Dedifferentiated amniotic fluid mesenchymal stem cell (primary cell): ENCODE results near the gene PPM1G.
"Not testable (repeated sequence)": the region's sequence is repeated elsewhere in the genome, so short reads cannot be mapped to it uniquely, and the experiment has no call there.

ENCODE experiments used
- DNase-seq: peaks from one replicate; pipeline ENCODE4 v3.0.0-alpha.2; 2016; ENCODE audit errors: extremely low spot score

The PPM1G gene

DNA sequence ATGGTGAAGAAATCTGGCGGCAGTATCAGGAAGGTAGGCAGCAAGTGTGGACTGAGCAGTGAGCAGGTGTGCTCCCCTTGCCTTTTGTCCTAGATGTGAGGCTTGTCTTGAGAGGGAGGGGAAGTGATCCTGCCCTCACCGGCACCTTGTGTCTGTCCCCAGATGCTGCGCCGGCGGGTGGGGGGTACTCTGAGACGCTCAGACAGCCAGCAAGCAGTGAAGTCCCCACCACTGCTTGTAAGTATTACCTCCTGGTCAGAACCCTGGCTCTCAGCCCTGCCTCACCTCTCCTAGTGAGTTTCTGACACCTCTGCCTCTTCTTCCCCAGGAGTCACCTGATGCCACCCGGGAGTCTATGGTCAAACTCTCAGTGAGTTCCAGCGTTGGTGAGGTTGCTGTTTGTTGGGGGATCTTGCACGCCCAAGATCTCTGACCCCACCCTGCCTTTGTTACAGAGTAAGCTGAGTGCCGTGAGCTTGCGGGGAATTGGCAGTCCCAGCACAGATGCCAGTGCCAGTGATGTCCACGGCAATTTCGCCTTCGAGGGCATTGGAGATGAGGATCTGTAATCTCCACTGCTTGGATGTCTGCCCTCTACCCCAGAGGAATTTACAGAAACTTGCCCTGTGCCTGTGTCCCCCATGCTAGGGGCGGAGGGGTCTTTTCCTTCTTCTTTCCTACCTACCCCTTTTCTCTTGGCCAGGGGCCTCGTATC, 33.1 kb downstream of the PPM1G start:
- no peak for DNase-seq

DNA sequence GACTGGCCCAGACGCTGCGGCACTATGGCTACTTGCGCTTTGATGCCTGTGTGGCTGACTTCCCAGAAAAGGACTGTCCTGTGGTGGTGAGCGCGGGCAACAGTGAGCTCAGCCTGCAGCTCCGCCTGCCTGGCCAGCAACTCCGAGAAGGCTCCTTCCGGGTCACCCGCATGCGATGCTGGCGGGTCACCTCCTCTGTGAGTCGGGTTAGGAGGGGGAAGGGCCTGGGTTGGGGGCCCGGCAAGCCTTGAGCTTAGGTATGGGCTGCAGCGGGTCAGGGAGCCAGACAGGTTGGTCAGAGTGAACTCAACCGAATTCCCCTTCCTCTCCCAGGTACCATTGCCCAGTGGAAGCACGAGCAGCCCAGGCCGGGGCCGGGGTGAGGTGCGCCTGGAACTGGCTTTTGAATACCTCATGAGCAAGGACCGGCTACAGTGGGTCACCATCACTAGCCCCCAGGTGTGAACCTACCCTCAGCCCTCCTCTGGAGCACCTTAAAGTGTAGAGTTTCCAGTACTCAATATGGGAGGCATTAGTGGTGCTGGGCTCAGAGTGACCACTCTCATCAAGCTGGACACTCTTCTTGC, 33.8 kb downstream of the PPM1G start:
- no peak for DNase-seq

DNA sequence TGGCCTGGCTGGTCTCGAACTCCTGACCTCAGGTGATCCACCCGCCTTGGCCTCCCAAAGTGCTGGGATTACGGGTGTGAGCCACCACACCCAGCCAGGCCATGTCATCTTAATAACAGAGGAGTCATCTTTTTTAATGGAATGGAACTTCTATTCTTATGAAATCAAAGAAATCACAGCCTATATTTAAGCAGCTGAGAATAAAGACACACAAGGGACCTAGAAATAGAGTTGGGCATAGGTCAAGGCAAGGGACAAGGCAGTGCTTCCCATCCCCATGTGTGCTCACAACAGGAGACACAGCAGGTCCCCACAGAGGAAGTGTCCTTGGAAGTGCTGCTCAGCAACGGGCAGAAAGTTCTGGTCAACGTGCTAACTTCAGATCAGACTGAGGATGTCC, 35.8 kb downstream of the PPM1G start:
- no peak for DNase-seq

DNA sequence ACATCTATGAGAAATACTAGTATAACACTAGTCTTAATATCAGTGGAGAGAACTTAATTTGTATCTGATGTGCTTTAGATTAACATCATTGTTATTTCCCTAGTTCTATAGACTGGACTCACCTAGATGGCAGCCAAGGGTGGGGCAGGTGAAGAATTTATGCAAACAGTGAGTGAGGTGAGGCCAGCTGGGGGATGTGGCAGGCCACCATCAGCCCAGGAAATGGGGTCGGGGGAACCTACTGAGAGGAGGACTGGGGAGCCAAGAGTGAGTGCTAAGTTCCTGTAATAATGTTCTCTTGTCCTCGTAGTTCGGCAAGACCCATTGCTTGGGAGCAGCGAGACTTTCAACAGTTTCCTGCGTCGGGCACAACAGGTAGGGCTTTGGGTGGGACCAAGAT, 36.5 kb downstream of the PPM1G start:
- DNase-seq, result no peak

DNA sequence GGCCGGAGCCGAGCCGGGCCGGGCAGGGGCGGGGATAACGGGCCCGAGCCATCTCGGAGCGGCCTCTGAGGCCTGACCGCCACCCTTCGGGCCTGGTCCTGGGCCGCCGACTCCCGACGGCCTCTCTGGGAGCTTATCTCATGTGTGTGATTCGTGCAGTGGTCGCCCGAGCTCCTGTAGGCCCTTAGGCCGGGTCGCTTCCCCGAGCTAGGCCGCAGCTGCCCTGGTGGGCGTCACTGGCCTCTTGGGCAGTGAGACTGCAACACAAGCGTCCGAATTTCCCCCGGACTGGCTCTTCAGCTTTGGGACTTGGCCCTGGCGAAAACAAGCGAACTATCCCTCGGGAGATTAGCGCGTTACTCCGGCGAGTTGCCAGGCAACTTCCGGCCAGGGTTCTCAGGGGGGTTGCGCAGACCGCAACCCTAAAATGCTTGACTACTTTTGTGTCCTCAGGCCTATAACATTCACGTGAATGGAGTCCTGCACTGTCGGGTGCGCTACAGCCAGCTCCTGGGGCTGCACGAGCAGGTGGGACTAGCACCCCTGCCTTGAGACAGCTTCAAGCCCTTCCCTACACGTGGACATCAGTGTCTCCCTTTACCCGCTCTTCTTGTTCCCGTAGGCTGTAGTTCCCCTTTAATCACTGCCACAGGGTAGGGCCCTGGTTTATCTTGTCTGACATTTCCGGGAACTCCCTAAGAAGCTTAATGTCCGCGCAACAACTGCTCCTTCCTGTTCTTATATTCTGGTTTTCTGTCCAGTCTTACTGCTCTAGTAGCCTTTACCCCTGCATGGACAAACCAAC, 38.4 kb downstream of the PPM1G start:
- no peak for DNase-seq

DNA sequence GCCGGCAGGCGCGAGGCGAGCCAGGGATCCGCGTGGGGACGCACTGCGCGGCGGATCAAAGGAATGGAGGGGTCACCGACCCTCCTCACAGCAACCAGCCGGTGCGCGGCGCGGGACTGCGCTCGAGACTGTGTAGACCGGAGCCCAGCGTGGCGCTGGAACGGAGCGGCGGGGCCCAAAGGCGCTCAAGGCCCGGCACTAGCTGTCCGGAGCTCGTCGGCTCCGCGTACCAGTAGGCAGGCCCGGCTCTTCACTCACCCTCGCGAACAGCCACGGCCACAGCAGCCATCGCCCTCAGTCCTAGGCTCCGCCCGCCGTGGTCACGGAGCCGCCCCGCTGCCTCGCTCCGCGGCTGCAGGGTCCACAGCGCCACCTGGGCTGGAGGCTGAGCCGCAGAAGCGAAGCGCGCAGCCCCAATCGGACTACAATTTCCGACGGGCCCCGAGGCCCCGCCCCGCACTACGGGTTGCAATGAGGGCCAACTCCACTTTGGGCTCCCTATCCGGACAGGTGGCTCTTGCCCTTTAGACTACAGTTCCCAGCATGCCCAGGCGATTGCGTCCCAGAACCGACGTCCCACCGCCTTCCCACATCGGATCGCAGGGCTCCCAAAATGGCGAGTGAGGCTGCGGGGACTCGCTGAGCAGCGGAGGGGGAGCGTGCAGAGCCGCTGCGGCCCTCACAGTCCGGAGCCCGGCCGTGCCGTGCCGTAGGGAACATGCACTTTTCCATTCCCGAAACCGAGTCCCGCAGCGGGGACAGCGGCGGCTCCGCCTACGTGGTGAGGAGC, 39.2 kb downstream of the PPM1G start, which contains the start of the genes EIF2B4 and SNX17:
Gene EIF2B4 (minus strand): TSS at position 313 of the 790 bp plus-strand sequence. CDS start 24 bp downstream, at position 289.
Gene SNX17 (plus strand): TSS at position 591 of the 790 bp plus-strand sequence. CDS start 128 bp downstream, at position 719.
- peak; percentile 99 for DNase-seq

DNA sequence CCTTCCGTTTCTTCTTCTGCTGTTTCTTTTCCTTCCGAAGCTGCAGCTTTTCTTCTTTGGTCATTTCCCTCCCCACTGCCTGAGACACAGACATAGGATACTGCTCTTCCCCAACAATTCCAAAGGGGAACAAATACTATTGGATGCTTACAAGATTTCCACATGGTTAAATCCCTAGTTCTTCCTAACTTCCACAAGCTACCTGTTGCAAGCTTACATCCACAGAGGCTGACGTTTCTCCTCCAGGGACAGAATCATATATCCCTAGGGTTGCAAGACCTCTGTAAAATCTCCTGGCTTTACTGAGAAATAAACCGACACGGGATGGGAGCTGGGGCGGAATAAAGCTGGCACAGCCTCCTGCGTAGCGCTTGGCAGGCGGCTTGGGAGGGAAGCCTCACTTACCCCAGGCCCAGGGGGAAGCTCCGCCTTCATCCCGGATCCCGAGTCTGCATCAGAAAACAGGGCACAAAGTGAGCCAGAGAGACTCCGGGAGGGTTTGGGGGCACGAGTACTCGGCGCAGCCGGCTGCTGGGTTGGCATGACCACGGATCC, 39.8 kb downstream of the PPM1G start:
- DNase-seq, result peak; percentile 40

DNA sequence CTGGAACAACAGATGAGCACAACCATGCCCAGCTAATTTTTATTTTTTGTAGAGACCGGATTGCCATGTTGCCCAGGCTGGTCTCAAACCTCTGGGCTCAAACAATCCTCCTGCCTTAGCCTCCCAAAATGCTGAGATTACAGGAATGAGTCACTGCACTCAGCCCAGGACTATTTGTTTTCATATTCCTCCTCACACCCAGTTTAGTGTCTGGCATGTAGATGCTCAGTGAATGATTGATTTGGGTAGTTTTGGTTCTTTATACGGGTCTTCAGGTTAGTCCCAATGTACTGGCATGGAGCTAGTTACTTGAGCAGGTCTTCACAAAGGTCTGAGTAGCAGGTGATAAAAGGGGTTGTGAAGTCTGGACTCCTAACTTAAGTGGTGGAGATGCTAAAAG, 45.5 kb downstream of the PPM1G start:
- no peak for DNase-seq

DNA sequence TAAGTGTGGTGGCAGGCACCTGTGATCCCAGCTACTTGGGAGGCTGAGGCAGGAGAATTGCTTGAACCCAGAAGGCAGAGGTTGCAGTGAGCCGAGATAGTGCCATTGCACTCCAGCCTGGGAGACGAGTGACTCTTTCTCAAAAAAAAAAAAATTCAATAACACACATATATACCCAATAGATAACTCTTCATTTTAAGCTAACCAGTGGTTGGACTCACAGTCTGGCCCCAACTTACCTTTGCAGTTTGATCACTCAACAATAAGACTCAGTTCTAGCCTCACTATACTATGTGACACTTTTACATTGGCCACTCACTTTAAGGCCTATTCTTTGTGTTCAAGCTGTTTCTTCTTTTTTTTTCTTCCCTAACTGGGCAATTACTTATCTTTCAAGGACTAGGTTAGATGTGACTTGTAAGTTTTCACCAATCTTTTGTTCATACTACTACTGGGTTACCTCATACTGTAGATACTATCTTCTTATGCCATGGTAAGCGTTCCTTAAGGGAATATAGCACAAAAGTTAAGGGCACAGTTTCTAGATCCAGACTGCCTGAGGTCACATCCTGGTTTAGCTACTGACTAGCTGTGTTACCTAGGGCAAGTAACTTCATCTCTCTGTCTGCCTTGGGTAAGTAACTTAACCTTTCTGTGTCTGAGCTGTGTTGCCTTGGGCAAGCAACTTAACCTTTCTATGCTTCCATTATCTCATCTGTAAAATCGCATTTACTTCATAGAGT, 46.5 kb downstream of the PPM1G start:
- no peak for DNase-seq

DNA sequence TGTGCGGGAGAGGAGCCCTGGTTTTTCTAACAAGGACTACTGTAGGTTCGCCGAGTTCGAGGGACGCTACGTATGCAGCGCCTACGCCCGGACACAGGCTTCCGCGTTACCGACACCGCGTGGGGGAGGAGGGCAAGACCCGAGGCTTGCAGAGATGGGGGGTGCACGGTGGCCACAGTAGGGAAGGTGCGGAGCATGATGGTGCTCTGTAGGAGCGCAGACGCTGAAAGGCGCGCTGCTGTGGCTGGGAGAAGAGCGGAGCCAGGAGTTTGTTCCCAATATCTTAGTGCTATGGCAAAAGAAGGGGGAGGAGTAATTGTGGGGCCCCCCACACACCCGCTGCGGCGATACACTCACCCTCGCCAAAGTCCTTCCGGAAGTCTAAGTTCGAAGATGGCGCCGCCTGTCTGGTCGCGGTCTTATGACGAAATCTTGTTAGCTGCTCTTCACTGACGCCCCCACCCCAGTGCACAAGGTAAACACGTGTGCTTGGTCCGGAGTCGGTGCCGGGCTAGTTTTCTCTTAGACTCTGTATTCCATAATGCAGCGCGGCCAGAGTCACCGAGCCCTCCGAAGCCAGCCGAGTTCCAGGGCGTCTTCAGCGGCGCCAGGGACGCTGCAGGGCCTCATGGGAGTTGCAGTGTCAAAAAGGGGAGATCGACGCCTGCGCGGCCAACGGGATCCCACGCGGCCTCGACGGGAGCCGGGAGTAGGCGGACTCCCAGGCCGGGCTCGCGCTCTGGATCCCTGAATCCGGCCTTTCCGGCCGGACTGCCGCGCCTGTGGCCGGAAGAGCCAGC, 52.8 kb downstream of the PPM1G start, which contains the start of gene GTF3C2:
Gene GTF3C2 (minus strand): TSS at position 383 of the 800 bp plus-strand sequence. CDS start 13,210 bp downstream, outside the sequence.
- DNase-seq, result peak; percentile 97

DNA sequence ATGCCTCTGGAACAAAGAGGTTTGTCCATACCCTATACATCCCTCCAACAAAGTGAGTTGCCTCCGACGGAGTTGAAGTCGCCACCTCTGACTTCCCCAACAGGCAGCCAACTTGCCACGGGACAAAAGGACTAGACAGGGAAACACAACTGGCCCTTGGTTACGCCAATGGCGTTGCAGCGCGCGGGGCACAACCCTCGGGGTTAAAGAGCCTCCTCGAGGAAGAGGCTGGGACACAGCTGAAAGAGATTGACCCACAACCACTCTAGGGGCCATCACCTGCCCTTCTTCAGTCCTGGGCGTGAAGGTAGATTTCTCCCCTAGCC, 53.4 kb downstream of the PPM1G start:
- peak; percentile 28 for DNase-seq

DNA sequence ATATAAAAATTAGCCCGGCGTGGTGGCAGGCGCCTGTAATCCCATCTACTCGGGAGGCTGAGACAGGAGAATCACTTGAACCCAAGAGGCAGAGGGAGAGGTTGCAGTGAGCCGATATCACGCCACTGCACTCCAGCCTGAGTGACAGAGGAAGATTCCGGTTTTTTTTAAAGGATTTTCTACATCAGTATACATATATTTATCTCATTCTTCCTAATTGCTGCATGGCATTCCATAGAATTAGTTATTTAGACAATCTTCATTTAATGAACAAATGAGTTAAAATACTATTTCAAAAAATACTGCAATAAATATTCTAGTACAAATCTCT, 54.8 kb downstream of the PPM1G start:
- DNase-seq, result no peak

DNA sequence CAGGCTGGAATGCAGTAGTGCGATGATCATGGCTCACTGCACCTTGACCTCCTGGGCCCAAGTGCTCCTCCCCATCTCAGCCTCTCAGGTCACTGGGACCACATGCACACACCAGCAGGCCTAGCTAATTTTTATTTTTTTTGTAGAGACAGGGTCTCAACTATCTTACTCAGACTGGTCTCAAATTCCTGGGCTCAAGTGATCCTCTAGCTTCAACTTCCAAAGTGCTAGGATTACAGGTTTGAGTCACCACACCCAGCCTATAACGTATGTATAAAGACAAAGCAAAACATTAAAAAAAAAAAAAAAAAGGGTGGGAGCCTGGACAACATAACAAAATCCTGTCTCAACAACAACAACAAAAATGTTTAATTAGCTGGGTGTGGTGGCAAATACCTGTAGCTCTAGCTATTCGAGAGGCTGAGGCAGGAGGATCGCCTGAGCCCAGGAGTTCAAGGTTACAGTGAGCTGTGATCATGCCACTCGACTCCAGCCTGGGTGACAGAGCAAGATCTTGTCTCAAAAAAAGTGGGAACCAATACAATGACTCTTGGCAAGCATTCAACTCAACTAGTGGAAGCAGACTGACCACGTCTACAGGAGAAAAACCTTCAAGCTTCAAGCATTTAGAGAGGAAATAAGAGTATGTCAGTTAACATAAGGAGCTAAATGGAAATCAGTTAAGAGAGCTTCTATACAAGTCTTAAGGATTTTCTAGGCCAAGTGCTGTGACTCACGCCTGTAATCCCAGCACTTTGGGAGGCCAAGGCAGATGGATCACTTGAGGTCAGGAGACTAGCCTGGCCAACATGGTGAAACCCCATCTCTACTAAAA, 55.4 kb downstream of the PPM1G start:
- DNase-seq, result no peak

DNA sequence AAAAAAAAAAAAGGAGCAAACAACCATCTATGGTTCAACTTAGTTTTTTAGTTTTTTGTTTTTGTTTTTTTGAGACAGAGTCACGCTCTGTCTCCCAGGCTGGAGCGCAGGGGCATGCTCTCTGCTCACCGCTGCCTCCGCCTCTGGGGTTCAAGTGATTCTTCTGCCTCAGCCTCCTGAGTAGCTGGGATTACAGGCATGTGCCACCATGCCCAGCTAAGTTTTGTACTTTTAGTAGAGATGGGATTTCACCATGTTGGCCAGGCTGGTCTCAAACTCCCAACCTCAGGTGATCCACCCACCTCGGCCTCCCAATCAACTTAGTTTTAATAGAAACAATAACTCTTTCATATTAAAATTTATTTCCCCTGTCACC, 56.0 kb downstream of the PPM1G start:
- DNase-seq, result not testable (repeated sequence)

DNA sequence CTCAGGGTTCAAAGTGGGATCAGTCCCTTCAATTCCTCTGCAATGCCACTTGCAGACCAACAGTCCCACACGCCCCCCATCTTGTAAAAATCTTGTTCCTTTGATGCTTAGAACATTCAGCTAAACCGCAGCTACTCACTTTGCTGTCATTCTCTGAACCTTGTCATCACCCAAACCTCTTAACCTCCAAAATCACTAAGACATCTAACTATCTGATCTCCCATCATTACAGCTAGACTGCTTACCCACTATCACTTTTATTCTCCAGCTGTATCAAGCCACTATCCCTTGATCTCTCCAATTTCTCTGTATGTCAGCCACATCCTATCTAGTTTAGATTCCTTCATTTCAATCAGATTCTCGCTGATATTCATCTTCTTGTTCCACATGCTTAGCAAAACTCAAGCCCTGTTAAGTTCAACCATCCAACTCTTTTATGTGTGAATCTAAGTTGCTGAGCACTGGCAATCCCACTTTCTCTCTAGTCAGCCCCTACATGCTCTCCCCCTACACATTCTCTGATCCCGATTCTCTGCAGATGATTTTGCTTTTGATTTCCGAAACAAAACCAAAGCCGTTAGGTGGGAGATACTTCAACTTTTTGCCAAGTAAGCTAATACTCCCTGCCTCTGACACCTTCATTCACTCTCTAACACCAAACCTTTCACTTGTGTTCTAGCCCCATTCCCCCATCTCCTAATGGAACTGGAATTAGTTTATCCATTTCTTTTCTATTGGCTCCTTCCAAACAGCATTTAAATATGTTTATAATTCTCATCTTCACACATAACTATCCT, 57.4 kb downstream of the PPM1G start:
- no peak for DNase-seq

DNA sequence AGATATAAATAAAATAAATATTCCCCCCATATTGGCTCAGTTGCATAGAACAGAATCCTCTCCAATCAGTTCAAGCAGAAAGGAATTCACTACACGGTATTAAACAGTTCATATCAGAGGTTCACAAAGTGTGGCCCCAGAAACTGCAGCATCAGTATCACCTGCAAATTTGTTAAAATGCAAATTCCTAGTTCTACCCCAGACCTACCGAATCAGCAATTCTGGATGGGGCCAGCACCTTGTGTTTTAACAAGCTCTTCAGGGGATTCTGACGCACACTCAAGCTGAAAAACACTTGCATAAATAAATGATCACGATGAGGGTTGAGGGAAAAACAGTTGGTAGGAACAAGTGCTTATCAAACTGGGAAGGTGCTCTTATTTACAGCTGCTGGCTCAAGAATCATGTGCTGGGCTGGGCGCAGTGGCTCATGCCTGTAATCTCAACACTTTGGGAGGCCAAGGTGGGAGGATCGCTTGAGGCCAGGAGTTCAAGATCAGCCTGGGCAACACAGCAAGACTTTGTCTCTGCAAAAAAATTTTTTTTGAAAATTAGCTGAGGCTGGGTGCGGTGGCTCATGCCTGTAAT, 59.2 kb downstream of the PPM1G start:
- no peak for DNase-seq

DNA sequence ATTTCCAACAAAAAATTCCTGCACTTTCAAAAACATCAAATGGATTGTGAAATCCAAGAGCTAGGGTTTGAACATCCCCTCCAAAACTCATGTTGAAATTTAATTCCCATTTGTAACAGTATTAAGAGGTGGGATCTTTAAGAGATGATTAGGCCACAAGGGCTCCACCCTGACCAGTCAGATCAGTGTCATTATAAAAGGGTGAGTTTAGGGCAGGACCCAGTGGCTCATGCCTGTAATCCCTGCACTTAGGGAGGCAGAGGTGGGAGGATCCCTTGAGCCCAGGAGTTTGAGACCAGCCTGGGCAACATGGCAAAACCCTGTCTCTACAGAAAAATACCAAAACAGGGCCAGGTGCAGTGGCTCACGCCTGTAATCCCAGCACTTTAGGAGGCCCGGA, 61.8 kb downstream of the PPM1G start:
- DNase-seq, result no peak

DNA sequence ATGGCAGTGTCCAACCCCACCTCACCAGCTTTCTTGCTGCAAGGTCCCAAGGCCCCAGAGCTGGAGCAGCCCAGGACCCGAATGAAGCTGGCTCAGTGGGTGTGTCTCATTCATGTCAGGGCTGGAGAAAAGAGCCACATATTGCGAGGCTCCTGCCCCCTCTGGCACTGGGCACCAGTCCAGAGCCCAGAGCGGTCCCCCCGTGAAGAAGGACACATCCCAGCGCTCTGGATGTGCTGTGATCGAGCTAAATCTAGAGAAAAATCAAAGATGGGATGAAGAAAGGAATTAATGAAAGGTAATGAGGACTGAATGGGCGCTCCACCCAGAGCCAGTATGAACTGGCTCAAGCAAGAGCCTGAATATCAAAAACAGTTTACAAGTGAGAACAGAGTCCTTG, 73.2 kb downstream of the PPM1G start:
- DNase-seq, result no peak
